Omental fat pad (tissue), 4 donors: ENCODE measurements around the gene TTC17. TPM values are rescaled to one million over a fixed set of nuclear protein-coding genes. Genes with fewer than 3 reads are reported as not detected.

ENCODE experiments used
- ATAC-seq: fragments of 150-250 bp; one replicate; pipeline ENCODE4 v1.9.1; 2016; ENCODE audit warnings: mild to moderate bottlenecking, moderate library complexity; ENCODE audit not compliant: low FRiP score
- DNase-seq: peaks from one replicate; pipeline ENCODE4 v3.0.0-alpha.2; 2019; ENCODE audit warnings: low spot score
- CTCF ChIP-seq, 3 donors: fragments of 450-650 bp; IDR thresholded peaks; one replicate each; pipeline ENCODE4 v1.5.1; 2016 to 2017; ENCODE audit warnings: antibody characterized with exemption in 3 of 3, mild to moderate bottlenecking in 3 of 3, moderate library complexity in 2 of 3
- small RNA-seq: library from RNA; depleted of rRNA; stranded (forward); fragments of <200 nt; gene quantifications from one replicate; pipeline ENCODE3, GENCODE V24; 2016
- total RNA-seq, 4 donors: library from RNA; depleted of rRNA; stranded (reverse); fragments of >200 nt; gene quantifications; one replicate each; pipeline ENCODE4 v1.1.0, GENCODE V29; 2016

The TTC17 gene
- total RNA-seq, 4 donors from 2014 or later, result 78.4 to 180 (median 97.9) TPM

- no peak for DNase-seq
- no peak for TF ChIP-seq CTCF (IDR thresholded peaks at IDR 0.05)
- ATAC-seq, result no peak
Measured at GRCh38 chr11:43521471-43521870, 162.8 kb downstream of the TTC17 start.

GRCh38 chr11:43523632-43524031 is 164.9 kb downstream of the TTC17 start:
- TF ChIP-seq CTCF (IDR thresholded peaks at IDR 0.05), result no peak
- no peak for ATAC-seq
- no peak for DNase-seq

GRCh38 chr11:43532041-43532440 is 173.3 kb downstream of the TTC17 start:
- TF ChIP-seq CTCF (IDR thresholded peaks at IDR 0.05), result no peak
- DNase-seq, result no peak
- ATAC-seq, result no peak

- TF ChIP-seq CTCF (IDR thresholded peaks at IDR 0.05), result no peak
Measured at GRCh38 chr11:43537833-43538615, 179.3 kb downstream of the TTC17 start.

GRCh38 chr11:43541993-43542392 is 183.3 kb downstream of the TTC17 start:
- no peak for DNase-seq
- ATAC-seq, result no peak
- no peak for TF ChIP-seq CTCF (IDR thresholded peaks at IDR 0.05)

More at GRCh38 chr11:43537833-43538615, 179.3 kb downstream of the TTC17 start:
- ATAC-seq (no peak), DNase-seq (no peak)

- no peak for TF ChIP-seq CTCF (IDR thresholded peaks at IDR 0.05)
- ATAC-seq (no peak), DNase-seq (no peak)
Measured at GRCh38 chr11:43542750-43543712, 184.3 kb downstream of the TTC17 start.

Small RNA genes within 50 kb of the gene (small RNA-seq; reads per million reads assigned to genes)
- gene RF00019, result not detected
- gene RN7SKP287, result not detected

Other genes with a start within 250 kb of the TTC17 start
- gene API5, start 46.9 kb upstream of the TTC17 start, total RNA-seq, result 10 to 100 TPM; 54.9 to 90.1 (median 62.7) TPM